Stimulated activated CD4-positive, alpha-beta T cell treated with anti-CD3 and anti-CD28 coated beads, Interleukin-4, amount 100 ng/mL, for 4 hours (primary cell): ENCODE data around the gene PLCL1.

Experiments used
- DNase-seq, 2 experiments: peaks; one replicate each; pipeline ENCODE4 v3.0.0-alpha.2; 2020

Gene PLCL1

DNA sequence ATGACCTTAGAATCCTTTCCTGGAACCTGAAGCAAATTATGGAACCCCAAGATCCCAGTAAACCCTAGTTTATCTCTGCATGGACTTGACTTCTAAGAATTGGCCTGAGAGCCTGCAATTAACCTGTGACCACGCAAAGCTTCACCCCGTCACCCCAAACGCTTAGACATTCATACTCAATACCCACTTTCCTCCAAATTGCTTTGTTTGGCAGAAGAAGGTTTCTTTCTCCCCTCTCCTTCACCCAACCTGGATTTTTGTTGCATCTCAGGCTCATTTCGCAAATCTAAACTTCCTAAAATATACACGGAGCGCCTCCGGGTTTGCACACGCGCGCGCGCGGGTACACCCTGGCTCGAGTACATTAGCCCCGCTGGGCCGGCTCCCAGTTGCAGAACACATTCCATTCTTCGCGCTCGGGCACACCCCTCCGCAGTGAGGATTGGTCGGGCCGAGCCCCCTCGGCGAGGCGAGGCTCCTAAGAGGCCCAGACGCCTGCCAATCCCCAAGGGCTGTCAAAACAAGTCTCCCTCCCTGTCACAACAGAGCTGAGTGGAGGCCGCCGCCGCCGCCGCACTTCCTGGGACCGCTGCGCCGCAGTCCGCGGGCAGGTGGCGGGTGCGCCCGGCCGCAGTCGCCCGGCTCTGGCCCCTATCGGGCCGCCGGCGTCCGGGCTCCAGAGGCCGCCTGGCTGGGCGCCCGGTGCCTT is at the start of gene PLCL1:
Gene PLCL1 (plus strand): TSS at position 545 of the 709 bp plus-strand sequence.
- peak; percentile 83 to 91 for DNase-seq

DNA sequence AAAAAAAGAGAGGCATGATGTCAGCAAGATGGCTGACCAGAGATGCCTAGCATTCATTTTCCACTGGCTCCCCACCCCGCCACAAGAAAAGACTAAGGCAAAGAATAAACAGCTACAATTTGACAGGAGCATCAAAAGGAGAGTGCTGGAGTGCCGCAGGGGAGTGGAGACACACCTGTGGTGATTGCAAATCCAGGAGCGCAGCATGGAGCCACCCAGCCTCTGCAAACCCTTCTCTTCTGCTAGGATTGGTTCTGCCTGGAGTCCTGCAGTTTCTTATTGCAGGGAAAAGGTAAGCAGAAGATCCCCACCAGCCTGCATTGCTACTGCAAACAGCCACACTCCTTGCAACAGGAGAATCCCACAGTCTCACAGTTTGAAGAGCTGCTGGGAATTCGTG is 45.4 kb upstream of the PLCL1 start:
- DNase-seq, result no peak

DNA sequence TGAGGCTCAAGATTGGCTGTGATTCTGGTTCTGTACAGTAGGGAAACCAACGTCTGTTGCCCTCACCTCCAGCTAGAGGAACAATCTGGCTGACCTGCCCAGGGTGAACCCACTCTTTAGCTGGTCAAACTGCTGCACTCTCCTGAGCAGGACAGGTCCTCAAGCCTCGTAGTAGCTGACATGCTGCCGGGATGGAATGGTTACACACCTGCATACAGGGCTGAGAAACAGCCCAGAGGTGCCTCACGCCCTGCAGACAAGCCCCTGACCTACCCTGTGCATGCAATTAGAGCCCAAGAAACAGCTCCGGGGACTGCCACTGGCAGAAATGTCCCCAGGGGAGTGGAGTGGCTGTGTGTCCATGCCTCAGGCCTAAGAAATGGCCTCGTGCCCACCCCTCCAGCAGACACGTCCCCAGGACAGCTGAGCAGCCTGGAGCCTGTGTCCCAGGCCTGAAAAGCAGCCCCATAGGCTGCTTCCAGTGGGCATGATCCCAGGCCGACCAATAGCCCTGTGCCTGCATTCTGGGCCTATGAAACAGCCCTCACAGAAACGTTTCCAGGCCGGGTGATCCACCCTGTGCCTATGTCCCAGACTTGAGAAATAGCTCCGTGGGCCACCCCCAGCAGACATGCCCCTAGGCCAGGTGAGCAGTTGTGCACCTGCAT is 44.6 kb upstream of the PLCL1 start:
- no peak for DNase-seq

DNA sequence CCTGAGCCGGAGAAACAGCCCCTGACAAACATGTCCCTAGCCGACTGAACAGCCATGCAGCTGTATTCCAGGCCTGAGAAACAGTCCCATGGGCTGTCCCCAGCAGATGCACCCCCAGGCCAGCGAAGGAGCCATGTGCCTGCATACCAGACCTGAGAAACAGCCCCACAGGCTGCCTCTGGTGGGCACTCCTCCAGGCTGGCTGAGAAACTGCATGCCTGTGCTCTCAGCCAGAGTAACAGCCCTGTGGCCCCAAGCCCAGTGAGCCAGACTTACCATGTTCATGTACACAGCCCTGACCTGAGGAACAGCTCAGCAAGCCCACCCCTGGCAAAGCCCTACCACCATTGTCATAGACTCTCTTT is 44.1 kb upstream of the PLCL1 start:
- no peak for DNase-seq

DNA sequence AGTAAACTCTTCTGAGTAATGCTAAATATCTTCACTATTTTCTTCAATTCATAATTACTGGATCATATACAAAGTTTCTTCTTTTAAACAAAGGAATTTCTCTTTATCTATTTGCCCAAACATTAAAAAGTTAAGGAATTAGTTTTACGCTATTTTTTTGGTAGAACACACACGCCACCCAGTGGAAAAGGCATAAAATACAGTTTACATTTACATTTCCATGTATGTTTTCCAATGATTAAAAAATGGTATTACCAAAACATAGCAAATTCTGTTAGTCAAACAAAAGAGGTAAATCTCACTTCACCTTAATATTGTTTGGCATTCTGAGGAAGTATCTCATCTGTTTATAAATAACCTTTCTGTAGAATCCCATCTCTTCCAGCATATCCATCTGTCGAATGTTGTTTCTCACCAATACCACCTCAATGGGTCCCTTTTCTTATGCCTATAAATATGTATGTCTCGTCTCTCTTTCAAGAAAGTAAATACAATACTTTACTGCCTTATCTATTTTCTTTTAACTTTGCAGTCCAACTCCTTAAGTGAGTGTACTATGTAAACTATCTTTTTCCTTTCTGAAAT is 26.5 kb upstream of the PLCL1 start:
- no peak for DNase-seq

DNA sequence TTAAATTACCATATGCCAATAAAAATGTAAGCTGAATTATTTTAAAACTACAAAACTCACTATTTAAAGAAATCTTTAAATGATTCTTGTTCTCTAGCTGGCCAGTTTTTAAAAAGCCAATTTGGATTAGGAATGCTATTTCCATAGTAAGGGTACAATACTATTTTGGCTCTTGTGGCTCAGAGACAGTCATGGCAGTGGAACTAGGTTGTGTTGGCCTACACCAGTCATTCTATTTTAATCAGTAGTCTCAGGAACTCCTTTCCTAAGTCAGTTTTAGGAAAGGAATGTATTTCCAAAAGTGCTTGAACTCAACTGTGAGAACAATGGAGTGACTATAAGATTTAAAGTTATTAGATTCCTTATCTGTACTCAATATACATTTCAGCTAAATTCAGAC is 25.1 kb upstream of the PLCL1 start:
- no peak for DNase-seq

DNA sequence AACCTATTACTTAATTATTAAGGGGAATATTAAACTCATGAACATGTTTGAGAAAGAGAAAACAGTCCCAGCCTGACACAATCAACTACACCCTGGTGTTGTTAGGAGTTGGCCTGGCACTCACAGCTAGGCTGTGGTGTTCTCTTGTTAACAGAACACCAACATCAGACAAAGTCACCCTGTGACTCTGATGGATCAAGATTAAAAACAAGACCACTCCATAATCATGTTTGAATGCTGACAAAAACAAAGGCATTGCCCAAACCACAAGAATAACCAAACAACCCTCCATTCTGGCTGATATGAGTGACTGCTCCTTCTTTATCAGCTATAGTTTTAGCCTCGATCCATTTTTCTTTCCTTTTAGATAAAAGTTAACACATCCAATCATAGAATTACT is 22.3 kb upstream of the PLCL1 start:
- no peak for DNase-seq

DNA sequence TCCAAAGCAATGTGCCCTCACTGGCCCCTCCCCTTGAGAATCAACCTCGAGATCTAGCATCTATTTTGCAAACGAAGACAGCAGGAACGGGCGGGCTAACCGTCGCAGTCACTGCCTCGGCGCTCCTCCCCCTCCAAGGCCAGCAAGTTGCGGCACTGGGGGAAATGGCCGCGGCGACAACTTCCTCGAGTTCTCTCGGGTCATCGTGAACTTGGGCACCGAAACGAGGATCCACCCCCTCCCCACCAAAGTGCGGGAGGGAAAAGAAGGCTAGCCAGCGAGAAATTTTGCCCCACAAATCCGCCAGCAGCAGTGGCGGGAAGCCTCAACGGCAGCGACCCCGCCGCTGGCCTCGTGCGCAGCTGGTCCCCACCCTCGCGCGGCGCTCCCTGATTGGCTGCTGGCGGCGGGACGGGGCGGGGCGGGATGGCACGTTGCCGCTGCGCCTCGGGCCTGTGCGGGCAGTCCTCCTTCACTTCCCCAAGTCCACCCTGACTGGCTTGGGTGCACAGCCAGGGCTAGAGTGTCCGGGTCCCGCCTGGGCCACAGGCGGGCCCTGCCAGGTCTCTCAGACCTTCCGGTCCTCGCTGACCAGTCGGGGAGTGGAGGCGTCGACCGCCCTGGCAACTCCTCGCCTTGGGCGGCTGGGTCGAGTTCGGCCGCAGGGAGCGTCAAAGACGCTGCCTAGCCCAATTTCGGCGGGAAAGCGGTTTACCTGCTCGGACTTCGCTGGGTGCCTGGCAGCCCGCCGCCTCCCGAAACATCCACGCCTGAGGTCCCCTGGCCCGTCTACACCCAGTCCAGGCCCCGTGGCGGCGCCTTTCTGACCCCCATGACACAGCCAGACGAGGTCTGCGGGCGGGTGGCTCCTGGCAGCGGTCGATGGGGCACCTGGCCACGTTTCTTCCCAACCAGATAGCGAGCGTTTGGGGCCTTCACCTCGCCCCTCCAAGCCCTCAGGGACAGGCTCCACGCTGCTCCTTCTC is 19.1 kb upstream of the PLCL1 start, which contains the start of gene BOLL:
Gene BOLL (minus strand): TSS at position 364 of the 986 bp plus-strand sequence. CDS start 3,469 bp downstream, outside the sequence.
- DNase-seq, result no peak

DNA sequence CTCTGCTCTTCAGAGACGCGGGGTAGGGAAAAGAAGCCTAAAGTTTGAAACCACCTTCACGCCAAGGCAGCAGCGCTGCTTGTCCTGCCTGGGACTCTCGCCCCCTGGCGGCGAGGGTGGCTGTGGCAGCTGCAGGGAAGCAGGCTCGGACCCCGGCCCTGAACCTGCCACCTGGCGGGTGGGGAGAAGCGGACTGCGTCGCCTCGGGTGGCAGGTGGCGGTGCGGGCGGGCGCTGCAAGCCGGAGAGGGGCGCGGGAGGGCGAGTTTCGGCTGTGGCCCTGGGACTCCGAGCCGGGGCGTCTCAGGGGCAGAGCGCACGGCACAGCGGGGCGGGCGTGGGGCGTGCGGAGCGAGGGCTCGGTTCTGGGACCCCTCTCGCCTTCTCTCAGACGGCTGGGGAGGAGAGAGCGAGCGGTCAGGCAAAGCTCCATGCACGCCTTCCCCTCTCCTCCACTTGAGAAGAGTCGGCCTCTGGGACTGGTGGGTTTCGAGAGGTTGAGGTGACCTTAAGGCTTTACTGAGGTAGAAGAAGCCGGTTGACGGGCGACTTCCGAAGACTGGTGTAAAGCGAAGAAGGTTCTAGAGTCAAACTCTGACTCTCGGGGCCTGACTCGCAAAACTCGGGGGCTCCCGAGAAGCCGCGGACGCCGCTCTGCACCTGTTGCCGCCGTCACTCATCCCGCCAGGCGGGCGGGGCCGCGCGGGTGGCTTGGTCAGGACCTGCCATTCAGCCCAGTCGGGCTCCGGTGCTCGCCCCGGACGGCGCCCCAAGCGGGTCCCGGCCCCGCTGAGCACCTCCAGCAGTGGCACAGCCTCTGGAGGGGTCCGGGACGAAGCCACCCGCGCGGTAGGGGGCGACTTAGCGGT is 18.1 kb upstream of the PLCL1 start:
- peak; percentile 47 to 63 for DNase-seq

DNA sequence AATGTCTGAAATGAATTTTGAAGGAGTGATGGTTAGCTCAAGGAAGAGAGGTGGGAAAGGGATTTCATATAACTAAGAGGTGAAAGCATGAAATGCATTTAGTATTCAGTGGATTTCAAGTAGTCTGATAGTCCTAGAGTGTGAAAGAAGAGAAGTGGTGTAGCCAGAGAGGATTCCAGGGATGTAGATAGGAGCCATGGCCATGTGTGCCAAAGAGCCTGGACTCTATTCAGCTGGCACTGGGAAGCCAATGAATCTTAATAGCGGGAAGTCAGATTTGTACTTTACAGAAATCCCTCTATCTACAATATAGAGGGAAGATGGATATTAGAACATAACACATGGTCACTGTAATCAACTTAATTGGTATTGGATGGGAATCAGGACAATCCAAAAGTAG is 10.9 kb upstream of the PLCL1 start:
- no peak for DNase-seq

DNA sequence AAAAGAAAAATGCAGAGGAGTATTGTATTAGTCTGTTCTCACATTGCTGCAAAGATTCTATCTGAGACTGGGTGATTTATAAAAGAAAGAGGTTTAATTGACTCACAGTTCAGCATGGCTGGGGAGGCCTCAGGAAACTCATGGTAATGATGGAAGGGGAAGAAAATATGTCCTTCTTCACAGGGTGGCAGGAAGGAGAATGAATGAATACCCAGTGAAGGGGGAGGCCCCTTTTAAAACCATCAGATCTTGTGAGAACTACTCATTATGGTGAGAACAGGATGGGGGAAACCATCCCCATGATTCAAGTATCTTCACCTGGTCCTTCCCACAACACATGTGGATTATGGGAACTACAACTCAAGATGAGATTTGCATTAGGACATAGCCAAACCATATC is 9.1 kb upstream of the PLCL1 start:
- no peak for DNase-seq

DNA sequence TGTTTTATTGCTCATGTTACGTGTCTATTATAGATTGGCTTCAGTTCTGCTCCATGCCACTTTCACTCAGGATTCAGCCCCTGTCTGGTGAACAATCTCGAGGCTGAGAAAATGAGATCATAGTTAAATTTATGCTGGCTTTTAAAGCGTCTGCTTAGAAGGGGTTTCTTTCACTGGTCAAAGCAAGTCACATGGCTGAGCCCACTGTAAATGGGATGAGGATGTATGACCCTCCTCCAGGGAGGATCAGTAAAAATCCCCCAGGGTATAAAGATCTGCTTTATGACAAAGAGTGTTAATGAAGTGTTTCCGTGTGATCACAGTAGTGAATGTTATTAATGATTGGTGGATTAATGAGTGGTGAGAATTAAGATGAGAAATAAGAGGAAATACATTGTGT is 6.2 kb upstream of the PLCL1 start:
- DNase-seq, result no peak

DNA sequence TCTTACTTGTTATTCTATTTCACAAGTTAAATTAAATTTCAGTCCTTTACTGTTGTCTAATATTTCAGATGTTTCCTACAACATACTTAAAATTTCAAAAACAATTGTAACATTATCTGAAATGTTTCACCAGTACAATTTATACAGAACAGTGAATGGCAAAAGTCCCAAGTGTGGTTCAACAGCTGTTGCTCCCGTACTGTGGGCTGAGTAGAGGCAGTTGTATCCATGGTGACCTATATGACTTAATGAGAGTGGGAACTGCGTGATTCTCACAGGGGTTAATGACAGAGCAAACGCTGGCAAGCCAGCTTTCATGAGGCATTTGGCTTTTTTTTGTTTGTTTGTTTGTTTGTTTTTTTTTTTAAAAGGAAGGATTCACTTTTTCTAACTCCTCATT is 5.3 kb upstream of the PLCL1 start:
- no peak for DNase-seq

DNA sequence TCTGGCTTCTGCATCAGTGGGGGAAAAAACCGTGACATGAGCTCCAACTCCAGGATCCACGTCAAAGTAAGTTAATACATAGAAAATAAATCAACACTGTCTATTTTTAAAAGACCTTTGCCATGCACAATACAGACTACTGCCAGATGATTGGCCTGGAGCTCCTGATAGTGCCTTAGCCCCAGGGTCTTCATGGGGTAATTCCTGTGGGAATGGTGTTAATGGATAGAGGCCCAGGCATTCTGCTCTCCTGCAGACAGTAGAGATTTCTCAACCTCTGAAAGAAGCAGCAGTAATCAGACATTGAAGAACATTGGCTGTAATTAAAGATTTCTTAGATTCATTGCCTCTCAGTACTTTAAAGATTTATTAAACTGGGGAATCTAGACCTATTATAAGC is 4.3 kb upstream of the PLCL1 start:
- no peak for DNase-seq

DNA sequence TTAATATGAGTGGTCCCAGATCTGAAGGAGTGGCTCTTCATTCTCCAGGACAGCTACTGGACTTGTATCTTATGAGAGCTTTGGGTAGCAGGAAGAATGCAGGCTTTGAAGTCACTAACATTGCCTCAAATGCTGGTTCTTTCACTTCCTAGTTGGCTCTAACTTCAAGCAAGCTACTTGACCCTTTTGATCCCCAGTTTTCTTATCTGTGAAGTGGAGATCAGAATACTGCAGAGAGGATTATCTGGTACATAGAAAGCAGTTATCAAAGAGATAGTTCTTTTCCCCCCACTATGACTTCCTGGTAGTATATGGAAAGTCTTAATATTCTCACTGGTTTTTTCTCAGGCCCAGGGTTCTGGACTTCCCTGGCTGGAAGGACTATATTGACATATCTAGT is 3.4 kb upstream of the PLCL1 start:
- no peak for DNase-seq

DNA sequence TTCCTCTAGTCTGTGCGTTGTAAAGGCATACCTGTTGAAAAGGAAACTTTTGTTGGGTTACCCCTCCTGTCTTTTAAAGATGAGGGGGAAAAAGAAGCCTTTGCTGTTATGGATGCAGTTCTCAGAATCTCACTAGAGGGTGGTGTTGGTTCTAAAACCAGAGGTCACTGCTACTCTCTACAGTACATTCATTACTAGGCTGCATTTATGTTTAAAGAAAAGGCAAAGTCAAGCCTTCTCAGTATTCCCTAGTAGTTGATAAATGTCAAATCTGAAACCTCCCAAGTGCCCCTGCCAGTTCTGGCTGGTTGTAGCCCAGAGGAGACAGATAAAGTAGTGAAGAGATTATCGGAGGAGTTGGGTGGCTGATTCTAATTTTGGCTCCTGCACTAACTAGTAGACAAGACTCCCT is 1.4 kb upstream of the PLCL1 start:
- no peak for DNase-seq

DNA sequence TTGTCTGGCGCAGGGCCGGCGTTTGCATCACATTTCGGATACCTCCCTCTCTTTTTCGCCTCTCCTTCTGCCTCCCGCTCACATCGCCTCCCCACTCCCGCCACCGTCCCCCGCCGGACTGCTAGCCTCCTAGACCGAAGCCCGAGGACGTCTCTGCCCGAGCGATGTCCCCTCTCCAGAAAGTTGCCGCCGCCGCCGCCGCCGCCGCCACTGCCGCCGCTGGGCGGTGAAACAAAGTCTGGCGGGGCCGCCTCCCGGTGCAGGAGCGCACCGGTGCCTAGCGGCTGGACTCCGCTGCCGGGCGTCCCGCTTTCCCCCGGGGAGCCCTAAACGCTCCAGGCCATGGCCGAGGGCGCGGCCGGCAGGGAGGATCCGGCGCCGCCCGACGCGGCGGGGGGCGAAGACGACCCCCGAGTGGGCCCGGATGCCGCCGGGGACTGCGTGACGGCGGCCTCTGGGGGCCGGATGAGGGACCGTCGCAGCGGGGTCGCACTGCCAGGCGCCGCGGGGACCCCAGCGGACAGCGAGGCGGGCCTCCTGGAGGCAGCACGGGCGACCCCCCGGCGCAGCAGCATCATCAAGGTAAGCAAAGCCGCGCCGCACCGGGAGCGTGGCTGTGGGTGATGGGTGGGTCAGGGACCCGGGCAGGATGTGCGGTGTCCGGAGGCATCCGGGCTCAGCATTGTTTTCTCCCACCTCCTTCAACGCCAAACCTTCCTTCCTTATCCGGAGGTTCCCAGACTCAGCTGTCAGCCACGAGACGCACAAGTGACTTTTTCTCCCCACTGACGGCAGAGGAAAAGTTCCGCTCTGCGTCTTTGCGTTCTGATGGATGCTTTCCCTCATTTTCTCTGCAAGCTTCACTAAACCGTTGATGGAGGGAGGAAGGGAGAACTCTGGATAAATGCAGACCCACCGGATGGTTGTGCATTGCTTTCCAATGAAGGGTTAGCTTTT is 643 bp downstream of the PLCL1 start:
- peak; percentile 13 to 47 for DNase-seq

DNA sequence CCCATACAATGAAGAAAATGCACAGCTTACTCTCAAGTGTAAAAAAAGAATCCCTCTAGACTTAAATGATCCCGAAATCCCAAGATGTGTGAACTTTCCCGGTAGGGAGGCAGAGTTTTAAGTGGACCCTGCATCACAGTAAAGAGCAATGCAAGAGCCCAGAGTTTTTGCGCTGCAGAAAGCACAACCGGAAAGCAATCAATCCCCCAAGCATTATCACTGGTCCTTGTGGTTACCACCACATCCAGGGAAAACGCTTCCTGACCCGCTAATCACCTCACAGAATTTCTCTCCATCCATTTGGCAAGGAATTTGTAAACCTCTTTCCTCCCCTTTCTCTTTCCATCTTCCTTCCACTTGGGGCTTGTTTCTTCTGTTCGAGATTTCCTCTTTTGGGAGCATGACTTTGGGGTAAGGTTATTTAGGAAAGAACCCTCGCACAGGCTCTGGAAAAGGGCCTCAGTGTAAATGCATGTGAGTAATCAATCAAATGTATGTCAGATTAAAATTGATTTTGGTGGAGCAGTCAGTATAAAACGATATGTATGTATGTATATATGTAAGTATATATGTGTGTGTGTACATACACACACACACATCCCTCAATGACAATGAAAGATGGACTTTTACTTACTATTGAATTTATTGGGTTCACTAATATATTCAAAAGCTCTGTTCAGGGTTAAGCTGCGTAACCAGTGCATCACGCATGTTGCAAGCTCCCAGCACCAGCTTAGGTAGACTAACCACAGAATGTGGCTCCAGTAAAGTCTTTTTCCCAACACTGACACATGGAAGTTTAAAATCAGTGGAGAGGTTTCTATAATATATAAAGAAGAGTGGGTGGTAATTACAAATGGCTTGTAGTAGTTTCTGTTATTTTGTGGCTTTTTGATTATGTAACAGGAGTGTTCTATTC is 1.6 kb downstream of the PLCL1 start:
- DNase-seq, result no peak

DNA sequence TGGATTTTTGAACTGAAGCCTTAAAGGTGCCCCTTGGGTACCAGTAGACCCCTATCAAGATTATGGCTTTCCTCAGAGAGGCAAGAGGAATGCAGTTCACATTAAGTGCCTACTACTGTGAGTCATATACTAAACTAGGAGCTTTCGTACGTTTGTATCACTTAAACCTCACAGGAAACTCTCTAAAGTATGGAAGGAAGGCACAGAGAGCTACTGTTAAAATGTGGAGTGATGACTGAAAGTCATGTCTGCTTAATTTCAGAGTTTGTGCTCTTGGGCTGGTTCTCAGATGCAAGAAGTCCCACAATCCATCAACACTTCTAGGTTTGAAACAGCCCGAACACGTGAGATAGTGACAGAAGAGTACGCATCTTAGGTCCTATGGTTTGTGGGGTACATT is 4.7 kb downstream of the PLCL1 start:
- no peak for DNase-seq

DNA sequence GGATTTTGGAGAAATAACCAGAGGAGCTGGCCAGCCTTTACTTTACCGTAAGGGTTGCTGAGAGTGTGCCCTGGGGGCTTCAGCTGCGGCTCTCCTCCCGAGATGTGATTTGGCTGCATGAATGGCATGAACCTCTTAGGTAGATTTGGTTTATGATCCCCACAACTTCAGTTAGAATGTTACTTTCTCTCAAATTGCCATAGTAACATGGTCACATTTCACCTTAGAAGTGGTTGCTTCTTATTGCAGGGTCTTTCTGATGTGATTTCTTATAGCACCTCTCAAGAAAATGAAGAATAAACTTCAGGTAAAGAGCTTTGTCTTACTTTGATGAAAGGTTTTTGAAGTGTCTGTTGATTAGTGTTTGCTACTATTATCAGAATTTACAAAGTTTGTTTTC is 5.6 kb downstream of the PLCL1 start:
- no peak for DNase-seq
